Aorta (tissue), 5 donors: ENCODE measurements around the gene LEO1. TPM values are rescaled to one million over a fixed set of nuclear protein-coding genes. Genes with fewer than 3 reads are reported as not detected.

Experiments used
- ATAC-seq: fragments of 200-7000 bp; cut with Tn5 transposase; one replicate; pipeline ENCODE4 v1.9.1; 2022; ENCODE audit warnings: moderate library complexity; ENCODE audit not compliant: low FRiP score
- DNase-seq, 2 donors: peaks; one replicate each; pipeline ENCODE4 v3.0.0-alpha.2; 2020
- H3K27ac ChIP-seq, 2 donors: one replicate each; pipeline ENCODE4 v1.5.1; 2013; ENCODE audit warnings: low read length in 2 of 2, mild to moderate bottlenecking in 2 of 2, moderate library complexity in 2 of 2, control low read depth in 1 of 2, inconsistent platforms in 1 of 2, low read depth in 1 of 2
- H3K27me3 ChIP-seq, 2 donors: one replicate each; pipeline ENCODE4 v1.6.1; 2013; ENCODE audit warnings: control low read depth in 1 of 2, low read length in 1 of 2, mild to moderate bottlenecking in 1 of 2, moderate library complexity in 1 of 2; ENCODE audit not compliant: insufficient read depth in 2 of 2, control insufficient read depth in 1 of 2
- H3K36me3 ChIP-seq, 2 donors: one replicate each; pipeline ENCODE4 v1.6.1; 2013; ENCODE audit warnings: control low read depth in 1 of 2, low read length in 1 of 2, mild to moderate bottlenecking in 1 of 2; ENCODE audit not compliant: insufficient read depth in 2 of 2, control insufficient read depth in 1 of 2
- H3K4me1 ChIP-seq, 2 donors: one replicate each; pipeline ENCODE4 v1.6.1; 2013; ENCODE audit warnings: low read length in 2 of 2, control low read depth in 1 of 2, mild to moderate bottlenecking in 1 of 2, moderate library complexity in 1 of 2; ENCODE audit not compliant: insufficient read depth in 2 of 2, control insufficient read depth in 1 of 2
- H3K4me3 ChIP-seq, 2 donors: one replicate each; pipeline ENCODE4 v1.5.1; 2013; ENCODE audit warnings: low read length in 2 of 2, control low read depth in 1 of 2, mild to moderate bottlenecking in 1 of 2
- H3K9me3 ChIP-seq: one replicate; pipeline ENCODE4 v1.6.1; 2013; ENCODE audit warnings: mild to moderate bottlenecking, low read length; ENCODE audit not compliant: control insufficient read depth
- WGBS, 2 donors: extraction: QIAGEN DNeasy Blood & Tissue Kit; methylation state at CpG; one replicate each; pipeline ENCODE4 v1.1.7; 2013; 5-methylcytosine and 5-hydroxymethylcytosine counted together
- intact Hi-C, 2 donors: fragments of 100-400 bp; cut with DNase I; formaldehyde crosslinking; loops; one replicate each; pipeline versions ENCODE4 v1.14.2 to v1.15.0; 2022
- polyA plus RNA-seq, 2 donors: library from polyadenylated mRNA; stranded (reverse); fragments of 200-250 nt; gene quantifications; one replicate each; pipeline ENCODE4 v1.2.3, GENCODE V29; 2013
- total RNA-seq, 2 donors: library from RNA; stranded (reverse); fragmentation: NEBNext Ultra II Directional; extraction: Animal tissue kit (Norgen Biotek cat#: 25700); gene quantifications; one replicate each; pipeline ENCODE4 v1.2.1, GENCODE V29; 2021
- donor health status: healthy with polysubstance abuse.
- donor health status: Bipolar disorder and iron deficiency.
- donor health status: DM: no; HTN: no; CAD: no.
- donor health status: DM: no; HTN: no; CAD: no.
- donor health status: DM: yes; HTN: yes; CAD: no.

The LEO1 gene
- total and polyA plus RNA-seq, 4 donors = 7.4 to 10.3 (median 9.0) TPM

DNA sequence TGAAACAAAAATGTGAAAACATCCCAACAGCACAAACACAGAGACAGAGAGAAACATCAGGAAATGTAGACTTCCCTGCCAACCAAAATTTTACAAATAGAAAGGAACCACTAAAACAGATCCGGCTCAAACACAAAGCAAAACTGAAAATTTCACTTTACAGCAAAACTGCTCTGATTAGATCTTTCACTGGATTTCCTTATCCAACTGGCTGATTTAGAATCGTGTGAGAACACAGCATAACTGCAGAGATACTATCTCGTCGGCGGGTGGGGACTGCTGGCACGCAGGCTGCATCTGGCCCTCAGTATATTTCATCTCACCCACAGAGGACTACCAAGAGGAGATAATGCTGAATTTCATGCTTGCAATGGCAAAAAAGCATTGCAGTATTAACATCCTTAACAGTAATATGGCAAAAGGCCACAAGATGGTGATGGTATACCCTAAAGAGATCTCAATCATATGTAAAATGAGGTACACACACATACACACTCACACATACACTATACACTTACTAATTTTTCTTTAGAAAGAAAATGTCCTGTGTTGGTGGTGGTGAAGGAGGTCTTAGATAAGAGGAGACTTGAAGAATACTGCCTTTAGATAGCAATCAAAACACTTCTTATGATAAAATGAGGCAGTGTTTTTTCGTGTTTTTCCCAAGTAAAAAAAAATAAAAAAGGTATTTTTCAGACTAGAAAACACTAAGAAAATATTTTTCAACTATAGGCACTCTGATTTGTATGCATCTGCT, 10.6 kb upstream of the LEO1 start:
- Histone ChIP-seq H3K27ac (no peak overlapping the region), H3K36me3 (no peaks in the 10 kb centered on the region), H3K4me1 (no peaks in the 10 kb centered on the region), H3K9me3 (no peaks in the 10 kb centered on the region), H3K27me3 (no peaks in the 10 kb centered on the region), H3K4me3 (no peak overlapping the region)
- peak; percentile 46 for ATAC-seq
- WGBS, 2 donors = 11 to 32% methylated on average over 7 of the region's 7 CpGs
- DNase-seq = no peak
- intact Hi-C loops = no loop called here

DNA sequence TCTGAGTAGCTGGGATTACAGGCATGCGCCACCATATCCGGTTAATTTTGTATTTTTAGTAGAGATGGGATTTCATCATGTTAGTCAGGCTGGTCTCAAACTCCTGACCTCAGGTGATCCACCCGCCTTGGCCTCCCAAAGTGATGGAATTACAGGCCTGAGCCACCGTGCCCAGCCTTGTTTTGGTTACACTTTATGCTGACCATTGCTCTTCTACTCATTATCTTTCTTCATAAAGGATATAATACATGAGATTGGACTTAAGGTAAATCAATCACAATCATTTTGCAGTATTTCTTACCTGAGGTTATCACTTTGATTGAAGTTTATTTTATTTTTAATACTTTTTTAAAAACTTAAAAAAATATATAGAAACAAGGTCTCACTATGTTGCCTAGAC, 2.2 kb upstream of the LEO1 start:
- H3K4me1 ChIP-seq = peaks cover 0 to 4% of the 10 kb centered on the region in 2 donors
- H3K27ac ChIP-seq = no peak overlapping the region
- DNase-seq (no peak), ATAC-seq (no peak)
- WGBS, 2 donors = 91 to 93% methylated on average over 4 of the region's 4 CpGs
- H3K36me3 ChIP-seq = no peaks in the 10 kb centered on the region
- H3K9me3 ChIP-seq = no peaks in the 10 kb centered on the region
- intact Hi-C loops = loop anchor here in 1 of 2 donors (2.0 kb wide), 1 partner anchor 47 kb away; no protein-coding TSS in a partner anchor
- no peak overlapping the region for H3K4me3 ChIP-seq
- H3K27me3 ChIP-seq = no peaks in the 10 kb centered on the region

DNA sequence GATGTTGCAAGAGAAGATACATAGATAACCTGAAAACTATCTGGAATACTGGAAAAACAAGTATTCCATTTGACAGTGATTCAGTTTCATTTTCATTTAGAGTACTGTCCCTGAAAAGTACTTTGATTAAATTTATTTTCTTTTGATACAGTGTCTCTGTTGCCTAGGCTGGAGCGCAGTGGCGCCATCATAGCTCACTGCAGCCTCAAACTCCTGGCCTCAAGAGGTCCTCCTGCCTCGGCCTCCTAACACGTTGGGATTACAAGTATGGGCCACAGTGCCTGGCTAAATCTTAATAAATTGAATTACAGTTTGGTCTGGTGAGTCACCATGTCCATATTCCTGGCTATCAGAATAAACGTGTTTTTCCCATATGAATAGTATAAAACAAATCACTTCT, 1.6 kb upstream of the LEO1 start:
- ATAC-seq = no peak
- Histone ChIP-seq H3K9me3 (no peaks in the 10 kb centered on the region), H3K27ac (no peak overlapping the region), H3K4me3 (no peak overlapping the region), H3K27me3 (no peaks in the 10 kb centered on the region), H3K4me1 (peaks cover 0 to 4% of the 10 kb centered on the region in 2 donors), H3K36me3 (no peaks in the 10 kb centered on the region)
- WGBS, 2 donors = 60 to 88% methylated on average over 5 of the region's 5 CpGs
- intact Hi-C loops = loop anchor here in 1 of 2 donors (2.0 kb wide), 1 partner anchor 48 kb away; no protein-coding TSS in a partner anchor
- no peak for DNase-seq

DNA sequence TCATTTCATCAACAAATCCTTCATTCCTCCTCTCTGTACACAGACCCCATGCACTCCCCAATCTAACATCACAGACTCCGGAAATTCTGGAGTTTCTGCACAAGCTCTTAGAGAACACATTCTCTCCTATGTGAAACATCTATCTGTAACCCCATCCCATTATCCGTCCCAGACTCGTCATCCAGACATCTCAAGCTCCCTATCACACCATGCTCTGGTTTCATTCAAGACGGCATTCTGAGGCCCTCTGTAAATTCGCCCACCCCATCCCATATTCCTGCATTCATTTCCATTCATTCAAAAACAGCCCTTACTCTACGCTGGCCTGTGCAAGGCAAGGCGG, 575 bp downstream of the LEO1 start:
- H3K9me3 ChIP-seq = no peaks in the 10 kb centered on the region
- intact Hi-C loops = no loop called here
- H3K36me3 ChIP-seq = no peaks in the 10 kb centered on the region
- peak overlapping the region; percentile 56 to 66 for H3K4me3 ChIP-seq
- no peaks in the 10 kb centered on the region for H3K27me3 ChIP-seq
- 1% methylated on average over 7 of the region's 7 CpGs for WGBS, 2 donors
- peaks cover 0 to 4% of the 10 kb centered on the region in 2 donors for H3K4me1 ChIP-seq
- H3K27ac ChIP-seq = peak overlapping the region in 1 of 2 donors; percentile 38
- ATAC-seq (no peak), DNase-seq (no peak)

- Histone ChIP-seq H3K4me1 (peaks cover 0 to 4% of the 10 kb centered on the region in 2 donors), H3K36me3 (no peaks in the 10 kb centered on the region), H3K4me3 (no peak overlapping the region), H3K27me3 (no peaks in the 10 kb centered on the region), H3K9me3 (no peaks in the 10 kb centered on the region), H3K27ac (no peak overlapping the region)
- intact Hi-C loops = no loop called here
- 50 to 60% methylated on average over 4 of the region's 4 CpGs for WGBS, 2 donors
- no peak for ATAC-seq
- DNase-seq = no peak
Observed at GRCh38 chr15:51970132-51970817, 1.3 kb downstream of the LEO1 start.

- Histone ChIP-seq H3K27ac (no peak overlapping the region), H3K4me1 (peaks cover 0 to 4% of the 10 kb centered on the region in 2 donors), H3K9me3 (no peaks in the 10 kb centered on the region), H3K27me3 (no peaks in the 10 kb centered on the region), H3K36me3 (no peaks in the 10 kb centered on the region), H3K4me3 (no peak overlapping the region)
- intact Hi-C loops = no loop called here
- DNase-seq = no peak
- ATAC-seq = no peak
- 87 to 95% methylated on average over 4 of the region's 4 CpGs for WGBS, 2 donors
Observed at GRCh38 chr15:51969728-51970127, 1.9 kb downstream of the LEO1 start.

- no peaks in the 10 kb centered on the region for H3K27me3 ChIP-seq
- H3K27ac ChIP-seq = no peak overlapping the region
- H3K36me3 ChIP-seq = no peaks in the 10 kb centered on the region
- intact Hi-C loops = no loop called here
- ATAC-seq (no peak), DNase-seq (no peak)
- no peaks in the 10 kb centered on the region for H3K9me3 ChIP-seq
- H3K4me1 ChIP-seq = peaks cover 0 to 4% of the 10 kb centered on the region in 2 donors
- 64 to 84% methylated on average over 6 of the region's 6 CpGs for WGBS, 2 donors
- H3K4me3 ChIP-seq = no peak overlapping the region
Observed at GRCh38 chr15:51967583-51967982, 4.0 kb downstream of the LEO1 start.

- no peaks in the 10 kb centered on the region for H3K27me3 ChIP-seq
Observed at GRCh38 chr15:51966192-51966591, 5.4 kb downstream of the LEO1 start.

DNA sequence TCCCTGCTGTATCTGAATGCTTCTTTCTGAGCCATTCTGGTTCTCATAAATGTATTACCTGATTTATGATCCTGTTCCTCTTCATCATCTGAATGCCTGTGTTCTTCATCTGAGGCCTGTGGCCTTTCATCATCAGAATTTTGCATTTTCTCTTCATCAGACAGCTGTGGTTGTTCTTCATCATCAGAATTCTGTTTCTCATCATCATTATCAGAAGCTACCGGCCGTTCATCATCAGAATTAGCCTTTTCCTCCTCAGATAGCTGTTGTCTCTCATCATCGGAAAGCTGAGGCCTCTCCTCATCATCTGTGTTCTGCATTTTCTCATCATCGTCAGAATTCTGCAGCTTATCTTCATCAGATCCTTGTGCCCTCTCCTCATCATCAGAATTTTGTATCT, 5.9 kb downstream of the LEO1 start:
- 94 to 95% methylated on average over 4 of the region's 4 CpGs for WGBS, 2 donors
- H3K4me3 ChIP-seq = no peak overlapping the region
- ATAC-seq = no peak
- no peak for DNase-seq
- intact Hi-C loops = no loop called here
- H3K27me3 ChIP-seq = no peaks in the 10 kb centered on the region
- no peak overlapping the region for H3K27ac ChIP-seq
- no peaks in the 10 kb centered on the region for H3K36me3 ChIP-seq
- H3K9me3 ChIP-seq = no peaks in the 10 kb centered on the region
- peaks cover 0 to under 1% of the 10 kb centered on the region in 2 donors for H3K4me1 ChIP-seq

More at GRCh38 chr15:51966192-51966591, 5.4 kb downstream of the LEO1 start:
- no peak for ATAC-seq
- DNase-seq = no peak
- Histone ChIP-seq H3K4me1 (peaks cover 0 to 4% of the 10 kb centered on the region in 2 donors), H3K4me3 (no peak overlapping the region), H3K9me3 (no peaks in the 10 kb centered on the region), H3K36me3 (no peaks in the 10 kb centered on the region), H3K27ac (no peak overlapping the region)
- intact Hi-C loops = no loop called here
- WGBS, 2 donors = 97% methylated on average over 4 of the region's 4 CpGs
